Measurements from ENCODE around the gene NHEJ1.

The NHEJ1 gene

DNA sequence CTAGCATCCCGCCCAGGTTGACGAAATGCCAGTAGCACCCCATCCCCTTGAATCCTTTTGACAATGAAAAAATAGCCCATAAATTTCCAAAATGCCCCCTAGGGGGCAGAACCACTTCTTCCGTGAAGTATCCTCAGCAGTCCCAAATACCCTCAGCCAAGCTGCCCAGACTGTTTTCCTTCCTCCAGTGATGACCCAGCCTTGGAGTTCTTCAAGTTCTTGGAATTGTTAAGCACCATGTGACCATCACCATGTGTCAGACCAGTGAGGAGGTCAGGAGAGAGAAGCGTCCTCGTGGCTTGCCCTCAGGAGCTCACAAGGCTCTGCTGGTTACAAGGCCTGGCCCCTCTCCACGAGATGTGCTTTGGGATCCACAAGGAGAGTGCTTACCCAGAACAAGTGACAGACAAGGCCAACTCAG, 10.6 kb upstream of the NHEJ1 start:
- no peak for TF ChIP-seq TAF1 (IDR thresholded peaks at IDR 0.05; ENCODE audit: borderline replicate concordance, low read depth, low read length)
- peak; percentile 88 for FAIRE-seq
- DNase-seq (ENCODE audit: insufficient read length), result no peak

DNA sequence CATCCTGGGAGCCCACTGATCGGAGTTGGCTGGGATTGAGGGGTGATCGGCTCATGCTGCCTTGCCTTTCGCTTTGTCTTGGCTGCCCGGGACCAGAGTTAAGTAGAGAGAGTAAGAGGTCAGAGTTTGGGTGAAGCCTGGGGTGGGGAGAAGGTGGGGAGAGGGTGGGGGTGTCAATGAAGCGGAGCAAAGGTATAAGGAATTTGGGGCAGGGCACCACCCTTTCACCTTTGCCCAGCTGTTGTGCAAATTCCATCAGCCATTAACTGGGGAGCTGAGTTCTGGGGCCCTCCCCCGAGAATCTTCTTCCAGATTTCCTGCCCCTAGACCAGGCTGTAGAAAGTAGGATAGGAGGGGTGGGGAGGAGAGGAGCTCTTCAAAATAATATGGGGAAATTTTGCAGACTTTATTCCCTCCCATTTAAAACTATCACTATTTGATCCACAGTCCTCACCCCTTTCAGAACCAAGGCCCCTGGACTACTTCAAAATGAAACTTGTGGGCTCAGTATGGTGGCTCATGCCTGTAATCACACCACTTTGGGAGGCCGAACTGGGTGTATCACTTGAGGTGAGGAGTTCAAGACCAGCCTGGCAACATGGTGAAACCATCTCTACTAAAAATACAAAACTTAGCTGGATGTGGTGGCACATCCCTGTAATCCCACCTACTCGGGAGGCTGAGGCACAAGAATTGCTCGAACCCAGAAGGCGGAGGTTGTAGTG, 9.5 kb upstream of the NHEJ1 start, which contains the start of gene SLC23A3:
Gene SLC23A3 (minus strand): TSS at position 100 of the 725 bp plus-strand sequence. CDS start 45 bp downstream, at position 55.
- no peak for TF ChIP-seq TAF1 (IDR thresholded peaks at IDR 0.05; ENCODE audit: borderline replicate concordance, low read depth, low read length)
- no peak for TF ChIP-seq POLR2A (IDR thresholded peaks at IDR 0.05; ENCODE audit: low read depth, low read length)
- no peak for TF ChIP-seq POLR2AphosphoS5 (IDR thresholded peaks at IDR 0.05; ENCODE audit: low read depth, low read length)
- DNase-seq (ENCODE audit: insufficient read length) (no peak), FAIRE-seq (peak; percentile 38)

DNA sequence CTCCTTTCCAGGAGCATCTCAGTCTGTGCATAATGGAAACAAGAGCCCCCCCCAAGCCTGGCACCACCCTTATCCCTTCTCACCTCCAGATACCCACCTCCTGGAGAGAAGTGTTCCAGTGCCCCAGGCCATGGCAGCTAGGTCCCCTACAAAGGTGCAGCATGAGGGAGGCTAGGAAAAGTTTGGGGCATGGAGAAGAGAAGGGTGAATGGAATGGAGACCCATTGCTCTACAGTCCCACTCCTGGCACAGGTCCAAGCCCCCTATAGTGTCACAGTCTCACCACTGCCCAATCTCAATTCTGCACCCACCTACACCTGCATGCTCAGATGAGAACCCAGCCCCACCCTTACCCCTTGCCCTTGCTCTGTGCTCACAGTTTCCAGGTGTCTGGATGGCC, 8.3 kb upstream of the NHEJ1 start:
- no peak for FAIRE-seq
- no peak for TF ChIP-seq TAF1 (IDR thresholded peaks at IDR 0.05; ENCODE audit: borderline replicate concordance, low read depth, low read length)
- TF ChIP-seq POLR2A (IDR thresholded peaks at IDR 0.05; ENCODE audit: low read depth, low read length), result no peak
- TF ChIP-seq POLR2AphosphoS5 (IDR thresholded peaks at IDR 0.05; ENCODE audit: low read depth, low read length), result no peak
- no peak for DNase-seq (ENCODE audit: insufficient read length)

DNA sequence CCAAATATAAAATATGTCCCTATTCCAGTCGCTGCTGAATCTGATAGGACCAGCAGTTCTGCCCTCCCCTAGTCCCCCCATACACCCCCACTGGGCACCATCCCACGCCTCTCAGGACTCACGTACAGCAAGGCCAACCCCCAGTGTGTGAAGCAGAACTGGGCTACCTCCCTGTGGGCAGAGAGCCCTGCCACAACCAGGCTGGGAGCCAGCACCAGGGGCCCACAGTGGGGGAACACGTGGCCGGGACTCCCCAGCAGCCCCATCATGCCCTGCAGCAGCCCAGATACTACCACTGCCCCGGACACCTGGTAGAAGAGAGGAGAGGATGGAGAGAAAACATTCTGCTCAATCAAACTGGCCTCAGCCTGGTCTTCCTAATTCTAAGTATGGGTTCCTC, 7.9 kb upstream of the NHEJ1 start:
- FAIRE-seq (no peak), DNase-seq (ENCODE audit: insufficient read length) (no peak)
- no peak for TF ChIP-seq POLR2A (IDR thresholded peaks at IDR 0.05; ENCODE audit: low read depth, low read length)
- no peak for TF ChIP-seq TAF1 (IDR thresholded peaks at IDR 0.05; ENCODE audit: borderline replicate concordance, low read depth, low read length)
- no peak for TF ChIP-seq POLR2AphosphoS5 (IDR thresholded peaks at IDR 0.05; ENCODE audit: low read depth, low read length)

DNA sequence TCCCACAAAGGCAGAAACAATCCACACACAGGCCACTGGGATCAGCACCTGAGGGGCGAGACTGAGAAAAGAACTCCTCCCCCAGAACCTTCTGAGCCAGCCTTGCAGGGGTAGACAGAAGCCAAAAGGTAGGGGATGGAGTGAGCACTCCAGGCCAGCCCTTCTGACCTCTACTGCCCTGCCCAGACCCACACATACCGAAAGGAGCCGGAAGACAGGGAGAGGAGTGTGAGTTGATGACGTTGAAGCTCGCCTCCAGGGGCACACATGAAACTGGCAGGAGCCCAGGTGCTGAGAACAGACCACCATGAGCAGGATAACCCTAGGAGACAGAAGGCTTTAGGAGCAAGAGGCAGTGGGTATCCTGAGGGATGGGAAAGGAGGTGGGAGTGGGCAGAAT, 7.4 kb upstream of the NHEJ1 start:
- no peak for DNase-seq (ENCODE audit: insufficient read length)
- no peak for TF ChIP-seq POLR2A (IDR thresholded peaks at IDR 0.05; ENCODE audit: low read depth, low read length)
- TF ChIP-seq POLR2AphosphoS5 (IDR thresholded peaks at IDR 0.05; ENCODE audit: low read depth, low read length), result no peak
- no peak for TF ChIP-seq TAF1 (IDR thresholded peaks at IDR 0.05; ENCODE audit: borderline replicate concordance, low read depth, low read length)
- FAIRE-seq, result no peak

DNA sequence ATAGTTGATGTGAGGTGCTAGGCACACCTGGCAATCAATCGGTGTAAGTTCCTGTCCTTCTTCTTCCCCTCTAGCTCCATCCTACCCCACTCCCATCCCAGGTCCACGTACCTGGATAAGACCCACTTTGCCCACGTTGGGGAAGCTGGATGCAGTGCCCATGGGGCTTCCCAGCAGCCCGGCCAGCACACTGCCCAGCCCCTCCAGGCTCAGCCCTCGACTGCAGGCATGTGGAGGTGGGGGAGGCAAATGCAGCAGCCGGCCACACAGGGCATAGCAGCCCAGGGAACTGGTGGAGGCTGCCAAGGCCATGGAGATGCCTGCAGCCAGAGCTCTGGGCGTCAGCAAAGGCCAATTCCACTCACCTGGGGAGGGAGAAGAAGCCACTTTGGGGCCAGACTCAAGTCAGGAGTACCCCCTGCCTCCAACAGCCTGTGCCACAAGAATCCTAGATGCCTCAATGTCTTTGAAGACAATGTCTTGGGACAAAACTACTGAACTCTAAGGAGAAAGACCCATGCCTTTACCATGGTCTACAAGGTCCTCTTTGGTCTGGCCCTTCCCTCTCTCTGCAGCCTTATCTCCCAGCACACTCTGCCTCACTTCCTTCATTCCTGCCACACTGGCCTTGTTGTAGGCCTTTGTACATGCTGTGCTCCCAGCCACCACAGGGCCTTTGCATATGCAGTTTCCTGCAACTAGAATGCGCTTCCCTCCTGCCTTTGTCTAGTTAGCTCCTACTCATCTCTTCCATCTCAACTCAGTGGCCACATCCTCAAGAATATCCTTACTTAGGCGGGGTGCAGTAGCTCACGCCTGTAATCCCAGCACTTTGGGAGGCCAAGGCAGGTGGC, 4.7 kb upstream of the NHEJ1 start:
- FAIRE-seq, result no peak
- TF ChIP-seq POLR2A (IDR thresholded peaks at IDR 0.05; ENCODE audit: low read depth, low read length) (no peak), TAF1 (IDR thresholded peaks at IDR 0.05; ENCODE audit: borderline replicate concordance, low read depth, low read length) (no peak), POLR2AphosphoS5 (IDR thresholded peaks at IDR 0.05; ENCODE audit: low read depth, low read length) (no peak)
- DNase-seq (ENCODE audit: insufficient read length), result no peak

DNA sequence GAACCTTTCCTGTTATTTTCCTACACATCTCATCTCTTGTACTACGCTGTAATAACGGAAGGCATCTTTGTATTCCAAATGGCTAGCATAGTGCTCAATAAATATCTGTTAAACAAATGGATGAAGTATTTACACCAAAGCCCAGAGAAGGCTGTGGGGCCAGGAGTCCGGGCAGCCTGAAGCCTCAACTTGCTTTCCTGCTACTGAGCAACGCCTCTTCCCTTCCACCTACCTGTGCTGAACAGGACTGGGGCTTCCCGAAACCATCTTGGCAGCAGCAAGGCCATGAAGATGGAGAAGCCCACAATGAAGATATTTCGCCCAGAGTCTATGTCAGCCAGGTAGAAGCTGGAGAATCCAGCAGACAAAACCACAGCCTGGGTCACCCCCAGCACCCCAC, 2.5 kb upstream of the NHEJ1 start:
- TF ChIP-seq TAF1 (IDR thresholded peaks at IDR 0.05; ENCODE audit: borderline replicate concordance, low read depth, low read length) (no peak), POLR2A (IDR thresholded peaks at IDR 0.05; ENCODE audit: low read depth, low read length) (no peak), POLR2AphosphoS5 (IDR thresholded peaks at IDR 0.05; ENCODE audit: low read depth, low read length) (no peak)
- DNase-seq (ENCODE audit: insufficient read length) (no peak), FAIRE-seq (no peak)

DNA sequence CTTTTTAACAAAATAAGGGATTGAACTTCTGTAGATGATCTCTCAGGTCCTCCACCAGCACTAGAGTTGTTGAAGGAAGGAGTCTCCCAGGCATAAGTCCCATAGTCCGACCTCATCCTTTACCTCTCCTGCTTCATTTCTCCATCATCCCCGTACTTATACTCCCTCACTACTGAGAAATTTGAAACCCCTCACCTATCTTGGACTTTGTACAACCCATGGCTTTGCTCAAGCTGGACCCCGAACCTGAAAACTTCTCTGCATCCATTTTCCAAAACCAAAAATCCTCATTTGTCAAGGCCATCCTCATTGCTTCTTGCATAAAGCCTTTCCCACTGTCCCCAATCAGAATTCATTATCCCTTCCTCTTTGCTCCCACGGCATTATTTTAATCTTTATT, 482 bp upstream of the NHEJ1 start:
- DNase-seq (ENCODE audit: insufficient read length) (no peak), FAIRE-seq (no peak)
- no peak for TF ChIP-seq POLR2AphosphoS5 (IDR thresholded peaks at IDR 0.05; ENCODE audit: low read depth, low read length)
- no peak for TF ChIP-seq POLR2A (IDR thresholded peaks at IDR 0.05; ENCODE audit: low read depth, low read length)
- TF ChIP-seq TAF1 (IDR thresholded peaks at IDR 0.05; ENCODE audit: borderline replicate concordance, low read depth, low read length), result no peak

DNA sequence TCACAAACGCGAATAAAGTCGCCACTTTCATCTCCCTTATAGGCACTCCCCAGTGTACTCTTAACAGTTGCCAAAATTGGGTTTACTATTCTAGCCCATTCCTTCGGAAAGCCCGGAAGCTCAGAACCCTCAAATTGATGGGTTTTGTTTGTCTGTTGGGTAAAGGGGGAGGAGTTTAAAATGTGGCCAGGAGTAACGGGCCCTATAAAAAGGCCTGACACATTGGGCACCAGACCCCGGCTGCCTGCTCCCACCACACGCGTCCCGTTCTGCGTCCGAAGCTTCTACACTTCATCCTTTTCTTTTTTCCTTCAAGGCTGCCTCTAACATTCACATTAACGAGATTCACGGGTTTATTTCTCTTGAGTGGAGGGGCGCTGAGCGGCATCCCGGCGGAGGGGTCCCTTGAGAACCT, 837 bp downstream of the NHEJ1 start:
- FAIRE-seq (no peak), DNase-seq (ENCODE audit: insufficient read length) (no peak)
- TF ChIP-seq POLR2A (IDR thresholded peaks at IDR 0.05; ENCODE audit: low read depth, low read length), result no peak
- no peak for TF ChIP-seq TAF1 (IDR thresholded peaks at IDR 0.05; ENCODE audit: borderline replicate concordance, low read depth, low read length)
- TF ChIP-seq POLR2AphosphoS5 (IDR thresholded peaks at IDR 0.05; ENCODE audit: low read depth, low read length), result no peak

DNA sequence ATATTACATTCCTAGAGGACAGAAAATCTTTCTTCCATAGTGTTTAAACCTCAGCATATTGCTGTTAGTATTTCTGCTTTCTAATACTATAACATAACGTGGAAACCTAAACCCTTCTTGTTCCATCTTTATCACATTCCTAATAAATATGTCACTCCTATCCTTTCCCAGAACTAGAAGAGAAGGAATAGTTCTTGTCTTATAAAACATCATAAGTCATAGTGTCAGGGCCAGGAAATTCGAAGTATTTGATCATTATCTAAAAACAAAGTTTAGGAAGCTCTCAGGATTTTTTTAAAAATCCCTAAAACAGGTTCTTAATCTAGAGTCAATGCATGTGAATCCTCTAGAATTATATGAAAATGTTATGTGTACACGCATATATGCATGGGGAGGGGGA, 2.0 kb downstream of the NHEJ1 start:
- FAIRE-seq, result no peak
- no peak for DNase-seq (ENCODE audit: insufficient read length)
- TF ChIP-seq POLR2A (IDR thresholded peaks at IDR 0.05; ENCODE audit: low read depth, low read length) (no peak), POLR2AphosphoS5 (IDR thresholded peaks at IDR 0.05; ENCODE audit: low read depth, low read length) (no peak), TAF1 (IDR thresholded peaks at IDR 0.05; ENCODE audit: borderline replicate concordance, low read depth, low read length) (no peak)

DNA sequence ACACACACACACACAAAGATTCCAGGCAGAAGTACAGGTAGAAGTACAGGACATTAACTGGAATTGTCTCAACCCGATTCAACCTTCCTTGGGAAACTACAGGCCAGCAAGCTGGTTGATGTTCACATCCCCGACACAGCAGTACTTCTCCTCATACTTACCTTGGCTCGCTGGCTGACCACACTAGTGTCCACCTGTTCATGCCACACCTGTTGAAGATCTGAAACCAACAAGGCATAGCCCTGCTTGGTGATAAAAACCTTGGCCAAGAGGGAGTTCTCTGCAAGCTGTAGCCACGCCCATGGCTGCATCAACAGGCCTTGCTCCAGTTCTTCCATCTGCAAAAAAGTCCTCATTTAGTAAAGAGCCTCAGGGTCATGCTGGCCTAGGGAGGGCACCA, 2.6 kb downstream of the NHEJ1 start:
- TF ChIP-seq POLR2AphosphoS5 (IDR thresholded peaks at IDR 0.05; ENCODE audit: low read depth, low read length), result no peak
- TF ChIP-seq POLR2A (IDR thresholded peaks at IDR 0.05; ENCODE audit: low read depth, low read length), result no peak
- no peak for TF ChIP-seq TAF1 (IDR thresholded peaks at IDR 0.05; ENCODE audit: borderline replicate concordance, low read depth, low read length)
- DNase-seq (ENCODE audit: insufficient read length) (no peak), FAIRE-seq (no peak)

DNA sequence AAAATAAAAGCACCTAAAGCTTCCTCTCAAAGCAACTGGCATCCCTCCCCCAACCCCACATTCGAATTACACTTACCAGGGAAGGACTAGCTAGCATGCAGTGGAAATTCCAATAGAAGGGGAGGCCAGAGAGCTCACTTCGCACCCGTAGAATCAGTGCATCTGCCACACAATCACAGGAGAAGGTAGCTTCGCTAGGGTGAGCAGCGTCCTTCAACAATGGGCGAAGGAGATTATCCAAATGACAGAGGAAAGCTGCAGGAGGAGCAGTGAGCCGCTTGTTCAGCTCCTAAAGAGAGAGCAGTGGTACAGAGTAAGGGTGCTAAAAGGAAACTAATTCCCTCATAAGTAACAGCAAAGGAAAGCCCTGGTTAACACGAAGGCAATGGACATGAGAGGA, 3.2 kb downstream of the NHEJ1 start:
- TF ChIP-seq TAF1 (IDR thresholded peaks at IDR 0.05; ENCODE audit: borderline replicate concordance, low read depth, low read length) (no peak), POLR2AphosphoS5 (IDR thresholded peaks at IDR 0.05; ENCODE audit: low read depth, low read length) (no peak), POLR2A (IDR thresholded peaks at IDR 0.05; ENCODE audit: low read depth, low read length) (no peak)
- DNase-seq (ENCODE audit: insufficient read length), result no peak
- FAIRE-seq, result no peak
